B cell (primary cell): ENCODE data around the gene LIFR. TPM values are rescaled to one million over a fixed set of nuclear protein-coding genes. Genes with fewer than 3 reads are reported as not detected.

Experiments
- ATAC-seq: fragments of 200-7000 bp; cut with Tn5 transposase; one replicate; pipeline ENCODE4 v1.10.0; 2021; ENCODE audit warnings: low read depth, mild to moderate bottlenecking, moderate number of reproducible peaks, moderate library complexity
- CTCF ChIA-PET: fragments of 350-600 bp; sonication (Branson Sonifier 250); formaldehyde crosslinking; loops from one replicate; lab custom pipeline; 2021; ENCODE audit warnings: antibody characterized with exemption, inconsistent platforms; lab: Charles Lee
- POLR2A ChIA-PET: fragments of 350-600 bp; sonication (Branson Sonifier 250); formaldehyde crosslinking; loops from one replicate; lab custom pipeline; 2021; ENCODE audit warnings: antibody characterized with exemption; lab: Charles Lee
- DNase-seq: peaks from one replicate; pipeline ENCODE4 v3.0.0; 2013
- H2AFZ ChIP-seq: 2 replicates; pipeline ENCODE4 v1.6.1; 2012; ENCODE audit warnings: mild to moderate bottlenecking, low read depth, low read length; ENCODE audit not compliant: insufficient read depth, poor library complexity, severe bottlenecking
- H3K27ac ChIP-seq, 2 donors: 1 replicate in 1 of 2; 2 replicates in 1 of 2; pipeline ENCODE4 v1.5.1; 2012 to 2013; ENCODE audit warnings: low read length in 2 of 2, mild to moderate bottlenecking in 2 of 2, moderate library complexity in 1 of 2
- H3K27me3 ChIP-seq, 4 experiments: fragments of 200-600 bp in 1 of 4; sonication (generic) in 1 of 4; replicated peaks in 1 of 4; 1 replicate in 2 of 4; 2 replicates in 2 of 4; pipeline versions ENCODE4 v1.6.1 to v1.7.0; 2013 to 2016; ENCODE audit warnings: low read length in 3 of 4, mild to moderate bottlenecking in 2 of 4, mixed read lengths in 1 of 4, moderate library complexity in 1 of 4; ENCODE audit not compliant: insufficient read depth in 4 of 4, control insufficient read depth in 3 of 4; ENCODE audit errors: control extremely low read depth in 1 of 4
- H3K36me3 ChIP-seq, 2 experiments: replicated peaks in 1 of 2; 1 replicate in 1 of 2; 2 replicates in 1 of 2; pipeline versions ENCODE4 v1.6.1 to v1.7.1; 2013; ENCODE audit warnings: low read length in 1 of 2; ENCODE audit not compliant: insufficient read depth in 2 of 2, control insufficient read depth in 1 of 2; ENCODE audit errors: control extremely low read depth in 1 of 2, extremely low read depth in 1 of 2
- H3K4me1 ChIP-seq, 2 donors: fragments of 200-600 bp in 1 of 2; sonication (generic) in 1 of 2; 1 replicate in 1 of 2; 2 replicates in 1 of 2; pipeline versions ENCODE4 v1.5.1 to v1.6.1; 2013 to 2017; ENCODE audit warnings: low read length in 2 of 2; ENCODE audit not compliant: control insufficient read depth in 2 of 2, insufficient read depth in 2 of 2
- H3K4me2 ChIP-seq: replicated peaks from 2 replicates; pipeline ENCODE3; 2012; ENCODE audit warnings: mild to moderate bottlenecking, low read depth, low read length; ENCODE audit not compliant: poor library complexity, severe bottlenecking
- H3K4me3 ChIP-seq, 5 experiments: fragments of 200-600 bp in 1 of 5; sonication (generic) in 1 of 5; 1 replicate in 3 of 5; 2 replicates in 2 of 5; pipeline versions ENCODE4 v1.5.1 to v1.7.0; 2011 to 2016; ENCODE audit warnings: low read length in 4 of 5, mild to moderate bottlenecking in 4 of 5, low read depth in 2 of 5, control low read depth in 1 of 5, moderate library complexity in 1 of 5; ENCODE audit not compliant: insufficient read depth in 1 of 5; ENCODE audit errors: control extremely low read depth in 1 of 5, extremely low read depth in 1 of 5
- H3K79me2 ChIP-seq: fragments of 200-600 bp; sonication (generic); one replicate; pipeline ENCODE4 v1.6.0; 2016; ENCODE audit warnings: low read length; ENCODE audit not compliant: control insufficient read depth, insufficient read depth
- H3K9ac ChIP-seq: fragments of 200-600 bp; sonication (generic); 2 replicates; pipeline ENCODE4 v1.6.1; 2017; ENCODE audit warnings: mild to moderate bottlenecking, low read length, moderate library complexity
- H3K9me3 ChIP-seq, 3 donors: one replicate each; pipeline versions ENCODE4 v1.6.1 to v1.7.1; 2013; ENCODE audit warnings: low read length in 2 of 3; ENCODE audit not compliant: control insufficient read depth in 2 of 3, insufficient read depth in 1 of 3; ENCODE audit errors: control extremely low read depth in 1 of 3
- H4K20me1 ChIP-seq: 2 replicates; pipeline ENCODE4 v1.6.0; 2012; ENCODE audit warnings: mild to moderate bottlenecking, low read length; ENCODE audit not compliant: insufficient read depth, control insufficient read depth, poor library complexity, severe bottlenecking
- H3K27ac Mint-ChIP-seq: one replicate; pipeline ENCODE4 v1.8.0; 2021; ENCODE audit warnings: mixed read lengths
- H3K27me3 Mint-ChIP-seq: one replicate; pipeline ENCODE4 v1.8.0; 2021; ENCODE audit warnings: mixed read lengths
- H3K4me1 Mint-ChIP-seq: one replicate; pipeline ENCODE4 v1.8.0; 2021; ENCODE audit warnings: mixed read lengths
- H3K4me3 Mint-ChIP-seq: one replicate; pipeline ENCODE4 v1.8.0; 2021; ENCODE audit warnings: mixed read lengths
- H3K9me3 Mint-ChIP-seq: one replicate; pipeline ENCODE4 v1.8.0; 2022; ENCODE audit warnings: mixed read lengths; ENCODE audit not compliant: insufficient read depth
- EZH2 ChIP-seq: IDR thresholded peaks from 2 replicates; pipeline ENCODE4 v1.6.1; 2012; ENCODE audit warnings: borderline replicate concordance, low read depth, mild to moderate bottlenecking, moderate library complexity, low read length; ENCODE audit not compliant: insufficient read depth, poor library complexity, severe bottlenecking
- WGBS: methylation state at CpG from one replicate; pipeline ENCODE4 v1.1.5; 2013; ENCODE audit warnings: missing lambda C conversion rate; ENCODE audit not compliant: insufficient coverage; 5-methylcytosine and 5-hydroxymethylcytosine counted together
- intact Hi-C: fragments of 100-400 bp; cut with micrococcal nuclease; formaldehyde crosslinking; loops from one replicate; pipeline ENCODE4 v1.10.0; 2022
- polyA plus RNA-seq: library from polyadenylated mRNA; depleted of rRNA; stranded (reverse); fragments of >200 nt; gene quantifications from 2 replicates; pipeline ENCODE4 v1.2.3, GENCODE V29; 2012
- total RNA-seq, 2 donors: library from RNA; stranded (reverse); fragments of 120-200 nt in 1 of 2; gene quantifications; 1 replicate in 1 of 2; 2 replicates in 1 of 2; pipeline versions ENCODE4 v1.2.3 to v1.2.4, GENCODE V29; 2013 to 2022
- TF ChIP-seq, protein P1 (sequence below): fragments of 200-600 bp; IDR thresholded peaks from one replicate; pipeline ENCODE4 v1.8.0; 2022; ENCODE audit warnings: antibody characterized with exemption, mild to moderate bottlenecking

The LIFR gene
- total and polyA plus RNA-seq, 2 donors (not counting 1 experiment from before 2014, with no cell fraction given), result not detected

GRCh38 chr5:38494763-38495162 is 61.7 kb downstream of the LIFR start:
- CTCF ChIA-PET, result no interaction called here
- H3K4me3 ChIP-seq, result no peak overlapping the region
- H3K4me2 ChIP-seq, result no peak overlapping the region
- TF ChIP-seq, protein P1, sequence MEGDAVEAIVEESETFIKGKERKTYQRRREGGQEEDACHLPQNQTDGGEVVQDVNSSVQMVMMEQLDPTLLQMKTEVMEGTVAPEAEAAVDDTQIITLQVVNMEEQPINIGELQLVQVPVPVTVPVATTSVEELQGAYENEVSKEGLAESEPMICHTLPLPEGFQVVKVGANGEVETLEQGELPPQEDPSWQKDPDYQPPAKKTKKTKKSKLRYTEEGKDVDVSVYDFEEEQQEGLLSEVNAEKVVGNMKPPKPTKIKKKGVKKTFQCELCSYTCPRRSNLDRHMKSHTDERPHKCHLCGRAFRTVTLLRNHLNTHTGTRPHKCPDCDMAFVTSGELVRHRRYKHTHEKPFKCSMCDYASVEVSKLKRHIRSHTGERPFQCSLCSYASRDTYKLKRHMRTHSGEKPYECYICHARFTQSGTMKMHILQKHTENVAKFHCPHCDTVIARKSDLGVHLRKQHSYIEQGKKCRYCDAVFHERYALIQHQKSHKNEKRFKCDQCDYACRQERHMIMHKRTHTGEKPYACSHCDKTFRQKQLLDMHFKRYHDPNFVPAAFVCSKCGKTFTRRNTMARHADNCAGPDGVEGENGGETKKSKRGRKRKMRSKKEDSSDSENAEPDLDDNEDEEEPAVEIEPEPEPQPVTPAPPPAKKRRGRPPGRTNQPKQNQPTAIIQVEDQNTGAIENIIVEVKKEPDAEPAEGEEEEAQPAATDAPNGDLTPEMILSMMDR, result no peak
- no peak for TF ChIP-seq EZH2
- no peaks in the 10 kb centered on the region for H3K36me3 ChIP-seq
- ATAC-seq (no peak), DNase-seq (no peak)
- H2AFZ ChIP-seq, result no peak overlapping the region
- Mint-ChIP-seq H3K4me1 (no peaks in the 10 kb centered on the region), H3K9me3 (no peaks in the 10 kb centered on the region), H3K4me3 (no peak overlapping the region), H3K27me3 (peaks cover 46% of the 10 kb centered on the region), H3K27ac (no peak overlapping the region)
- no peaks in the 10 kb centered on the region for H3K9me3 ChIP-seq
- peaks cover 0 to 16% (median 4%) of the 10 kb centered on the region in 4 experiments for H3K27me3 ChIP-seq
- no peaks in the 10 kb centered on the region for H3K4me1 ChIP-seq
- intact Hi-C loops, result no loop called here
- POLR2A ChIA-PET, result no interaction called here
- H3K9ac ChIP-seq, result no peak overlapping the region
- H3K27ac ChIP-seq, result no peak overlapping the region
- no peaks in the 10 kb centered on the region for H3K79me2 ChIP-seq
- 96% methylated on average over 4 of the region's 7 CpGs for WGBS
- H4K20me1 ChIP-seq, result no peaks in the 10 kb centered on the region

DNA sequence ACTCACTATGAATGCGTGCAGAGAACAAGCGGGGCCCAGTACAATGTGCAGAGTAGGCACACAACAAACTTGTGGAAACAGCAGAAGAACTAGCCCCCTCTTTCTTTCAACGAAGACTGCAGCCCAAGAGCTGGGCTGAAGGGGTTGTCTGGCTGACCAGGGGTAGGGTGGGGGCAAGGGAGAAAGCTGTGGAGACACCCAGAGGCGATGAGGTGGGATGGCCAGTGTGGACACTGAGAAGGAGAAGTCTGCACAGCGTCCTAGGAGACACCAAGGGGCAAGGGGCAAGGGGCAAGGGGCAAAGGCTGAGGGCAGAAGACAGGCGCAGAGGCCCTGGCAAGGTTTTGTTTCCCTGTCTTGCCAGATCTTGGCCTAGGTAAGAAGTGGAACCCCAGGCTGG is 62.3 kb downstream of the LIFR start:
- Mint-ChIP-seq H3K9me3 (no peaks in the 10 kb centered on the region), H3K27ac (no peak overlapping the region), H3K4me3 (no peak overlapping the region), H3K4me1 (no peaks in the 10 kb centered on the region), H3K27me3 (peaks cover 46% of the 10 kb centered on the region)
- ChIA-PET CTCF (no interaction called here), POLR2A (no interaction called here)
- no peak overlapping the region for H3K4me2 ChIP-seq
- H3K27ac ChIP-seq, result no peak overlapping the region
- no peak overlapping the region for H3K9ac ChIP-seq
- H3K9me3 ChIP-seq, result no peaks in the 10 kb centered on the region
- no peaks in the 10 kb centered on the region for H3K79me2 ChIP-seq
- peaks cover 0 to 13% (median 4%) of the 10 kb centered on the region in 4 experiments for H3K27me3 ChIP-seq
- H3K36me3 ChIP-seq, result no peaks in the 10 kb centered on the region
- 97% methylated on average over 3 of the region's 6 CpGs for WGBS
- DNase-seq, result no peak
- H3K4me3 ChIP-seq, result no peak overlapping the region
- no peaks in the 10 kb centered on the region for H3K4me1 ChIP-seq
- H4K20me1 ChIP-seq, result no peaks in the 10 kb centered on the region
- ATAC-seq, result no peak
- intact Hi-C loops, result no loop called here
- TF ChIP-seq EZH2, result no peak
- TF ChIP-seq, protein P1, result no peak
- H2AFZ ChIP-seq, result no peak overlapping the region
